Measurements from ENCODE around the gene ALDOC. TPM values are rescaled to one million over a fixed set of nuclear protein-coding genes. Genes with fewer than 3 reads are reported as not detected.

ALDOC gene
- total and polyA plus RNA-seq, 2 of the 13 experiments (the other 11 are each of a cell fraction or from before 2014, with no cell fraction given): 15.4 to 60.9 TPM

- TF ChIP-seq CCAR2 (optimal IDR thresholded peaks at IDR 0.05; ENCODE audit: low read depth, low read length): no peak
- peak; percentile 72 for TF ChIP-seq ZFP36L1 (CRISPR knock-in tag; IDR thresholded peaks at IDR 0.05)
- 0 out of 2 replicates have a peak, but pooled peaks have one; percentile 17 for TF ChIP-seq MXD3 (CRISPR knock-in tag; IDR thresholded peaks at IDR 0.05)
- TF ChIP-seq RBFOX2 (IDR thresholded peaks at IDR 0.05; ENCODE audit: low read depth, low read length): peak; percentile 78
- peak; percentile 70; the same call in 1 of the 2 replicates for TF ChIP-seq SNAI1 (CRISPR knock-in tag; IDR thresholded peaks at IDR 0.05; ENCODE audit: borderline replicate concordance)
- 0 out of 2 replicates have a peak, but pooled peaks have one; percentile 61 for TF ChIP-seq ZMYM2 (CRISPR knock-in tag; IDR thresholded peaks at IDR 0.05)
- TF ChIP-seq ZBED4 (CRISPR knock-in tag; IDR thresholded peaks at IDR 0.05; ENCODE audit: borderline replicate concordance): peak; percentile 49; the same call in 1 of the 2 replicates
- peak; percentile 23; the same call in 1 of the 2 replicates for TF ChIP-seq ZNF414 (CRISPR knock-in tag; IDR thresholded peaks at IDR 0.05)
- peak; percentile 21 for TF ChIP-seq THRA (CRISPR knock-in tag; IDR thresholded peaks at IDR 0.05; ENCODE audit: borderline replicate concordance)
- peak; percentile 75; the same call in 1 of the 2 replicates for TF ChIP-seq POGK (CRISPR knock-in tag; conservative IDR thresholded peaks at IDR 0.05)
- 0 out of 2 replicates have a peak, but pooled peaks have one; percentile 28 for TF ChIP-seq ZNF335 (CRISPR knock-in tag; IDR thresholded peaks at IDR 0.05)
- TF ChIP-seq DMAP1 (CRISPR knock-in tag; IDR thresholded peaks at IDR 0.05): peak; percentile 50
- peak; percentile 66; the same call in 1 of the 2 replicates for TF ChIP-seq ZNF710 (CRISPR knock-in tag; IDR thresholded peaks at IDR 0.05; ENCODE audit: borderline replicate concordance)
- peak; percentile 29; the same call in 1 of the 2 replicates for TF ChIP-seq BCL6 (CRISPR knock-in tag; IDR thresholded peaks at IDR 0.05)
- no peak for TF ChIP-seq SP1 (IDR thresholded peaks at IDR 0.05)
- TF ChIP-seq SP1 (CRISPR knock-in tag; IDR thresholded peaks at IDR 0.05): peak; percentile 88
- TF ChIP-seq NAIF1 (CRISPR knock-in tag; IDR thresholded peaks at IDR 0.05; ENCODE audit: borderline replicate concordance): no peak
- peak; percentile 46; the same call in 1 of the 2 replicates for TF ChIP-seq HOXA5 (CRISPR knock-in tag; IDR thresholded peaks at IDR 0.05)
- peak; percentile 87 for TF ChIP-seq NFYC (CRISPR knock-in tag; IDR thresholded peaks at IDR 0.05)
Measured at GRCh38 chr17:28598799-28599310, 22.2 kb upstream of the ALDOC start, which contains the start of gene SPAG5 (continued).
